Measurements from ENCODE around the gene RAB7A. TPM values are rescaled to one million over a fixed set of nuclear protein-coding genes. Genes with fewer than 3 reads are reported as not detected.

The RAB7A gene
- total RNA-seq, 1 donor from 2014 or later = 43.7 TPM

DNA sequence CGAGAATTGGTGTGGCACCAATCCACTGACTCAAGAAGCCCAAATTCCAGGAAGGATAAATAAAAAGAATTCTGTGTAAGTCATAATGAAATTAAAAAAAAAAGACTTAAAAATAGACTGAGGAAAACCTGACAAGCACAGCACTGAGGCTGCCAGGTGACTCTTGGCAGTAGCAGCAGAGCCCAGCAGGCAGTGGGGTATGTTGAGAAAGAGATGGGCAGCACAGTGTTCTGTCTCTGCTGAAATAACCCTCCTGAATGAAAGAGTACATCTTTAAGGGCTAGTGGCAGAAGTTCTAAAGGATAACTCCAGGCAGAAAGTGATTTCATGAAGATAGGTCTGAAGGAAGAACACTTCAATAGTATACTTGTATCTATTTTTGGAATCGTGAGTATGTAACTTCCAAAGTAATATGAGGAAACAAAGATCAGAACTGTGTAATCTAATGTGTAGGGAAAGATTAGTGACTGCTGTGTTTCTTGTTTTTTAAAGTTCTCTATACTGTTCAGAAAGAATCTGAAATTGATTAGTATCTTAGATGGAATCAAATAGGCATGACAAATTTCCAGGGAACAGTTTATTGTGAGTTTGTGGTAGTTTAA, 75.9 kb downstream of the RAB7A start:
- H3K36me3 ChIP-seq (ENCODE audit: control insufficient read depth, insufficient read depth, low read length) = peaks cover 15% of the 10 kb centered on the region
- no peak overlapping the region for H3K4me3 ChIP-seq (ENCODE audit: low read depth, low read length)
- TF ChIP-seq, protein P1, sequence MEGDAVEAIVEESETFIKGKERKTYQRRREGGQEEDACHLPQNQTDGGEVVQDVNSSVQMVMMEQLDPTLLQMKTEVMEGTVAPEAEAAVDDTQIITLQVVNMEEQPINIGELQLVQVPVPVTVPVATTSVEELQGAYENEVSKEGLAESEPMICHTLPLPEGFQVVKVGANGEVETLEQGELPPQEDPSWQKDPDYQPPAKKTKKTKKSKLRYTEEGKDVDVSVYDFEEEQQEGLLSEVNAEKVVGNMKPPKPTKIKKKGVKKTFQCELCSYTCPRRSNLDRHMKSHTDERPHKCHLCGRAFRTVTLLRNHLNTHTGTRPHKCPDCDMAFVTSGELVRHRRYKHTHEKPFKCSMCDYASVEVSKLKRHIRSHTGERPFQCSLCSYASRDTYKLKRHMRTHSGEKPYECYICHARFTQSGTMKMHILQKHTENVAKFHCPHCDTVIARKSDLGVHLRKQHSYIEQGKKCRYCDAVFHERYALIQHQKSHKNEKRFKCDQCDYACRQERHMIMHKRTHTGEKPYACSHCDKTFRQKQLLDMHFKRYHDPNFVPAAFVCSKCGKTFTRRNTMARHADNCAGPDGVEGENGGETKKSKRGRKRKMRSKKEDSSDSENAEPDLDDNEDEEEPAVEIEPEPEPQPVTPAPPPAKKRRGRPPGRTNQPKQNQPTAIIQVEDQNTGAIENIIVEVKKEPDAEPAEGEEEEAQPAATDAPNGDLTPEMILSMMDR (IDR thresholded peaks at IDR 0.05; ENCODE audit: insufficient read depth, low read length, severe bottlenecking) = no peak
- no peaks in the 10 kb centered on the region for H3K27me3 ChIP-seq (ENCODE audit: control insufficient read depth, insufficient read depth, low read length)
- FAIRE-seq (no peak), DNase-seq (ENCODE audit: low read depth) (no peak)

DNA sequence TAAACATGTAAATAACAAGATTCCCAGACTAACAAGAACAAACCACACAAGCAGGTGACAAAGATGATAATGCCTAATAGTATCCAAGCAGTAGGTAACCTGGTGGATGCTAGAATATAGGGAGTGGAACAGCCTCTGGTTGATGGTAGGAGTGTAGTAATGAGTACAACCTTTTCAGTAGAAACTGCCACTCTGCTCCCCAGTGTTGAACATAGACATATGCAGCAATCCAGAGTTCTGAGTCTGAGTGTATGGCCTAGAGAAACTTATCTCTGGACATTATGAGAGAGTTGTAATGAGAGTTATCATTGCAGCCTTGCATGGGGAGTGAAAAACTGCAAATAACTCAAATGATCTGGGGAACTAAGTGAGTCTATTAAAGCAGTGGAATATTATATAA, 77.3 kb downstream of the RAB7A start:
- FAIRE-seq = no peak
- no peak for DNase-seq (ENCODE audit: low read depth)
- Histone ChIP-seq H3K4me3 (ENCODE audit: low read depth, low read length) (no peak overlapping the region), H3K36me3 (ENCODE audit: control insufficient read depth, insufficient read depth, low read length) (peaks cover 11% of the 10 kb centered on the region), H3K27me3 (ENCODE audit: control insufficient read depth, insufficient read depth, low read length) (no peaks in the 10 kb centered on the region)
- TF ChIP-seq, protein P1 (IDR thresholded peaks at IDR 0.05; ENCODE audit: insufficient read depth, low read length, severe bottlenecking) = no peak

DNA sequence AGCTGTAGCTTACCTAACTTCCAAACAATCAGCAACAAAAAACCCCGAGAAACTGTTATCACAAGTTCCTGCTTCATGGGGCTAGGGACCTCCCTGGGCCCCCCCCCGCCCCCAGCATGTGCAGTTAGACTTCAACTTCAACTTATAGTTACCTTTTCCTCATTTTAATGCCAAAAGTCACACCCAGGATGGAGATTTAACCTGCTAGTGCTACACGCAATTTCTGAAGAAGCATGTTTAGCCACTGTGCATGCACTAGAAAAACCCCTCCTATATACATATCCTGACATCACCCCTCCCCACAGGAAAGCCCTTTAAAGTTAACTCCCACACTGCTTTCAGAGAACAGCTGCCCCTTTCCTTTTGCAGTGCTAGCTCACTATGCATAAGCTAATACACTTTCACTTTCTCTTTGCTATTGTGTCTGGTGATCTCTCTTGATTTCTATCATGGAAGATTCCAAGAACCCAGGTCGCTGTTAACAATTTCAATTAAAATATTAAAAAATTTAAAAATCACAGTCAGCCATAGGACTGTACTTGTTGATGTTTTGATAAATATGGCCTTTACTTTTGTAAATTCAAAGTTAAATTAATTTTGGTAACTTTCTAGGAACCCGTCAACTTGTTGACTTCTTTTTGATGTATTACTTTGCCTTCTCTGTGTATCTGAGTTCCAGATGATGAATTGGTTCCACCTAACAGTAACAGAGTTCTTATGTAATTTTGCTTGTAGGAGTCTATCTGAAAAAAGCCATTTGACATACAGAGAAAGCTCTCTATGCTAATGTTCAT, 78.2 kb downstream of the RAB7A start:
- Histone ChIP-seq H3K4me3 (ENCODE audit: low read depth, low read length) (no peak overlapping the region), H3K36me3 (ENCODE audit: control insufficient read depth, insufficient read depth, low read length) (peaks cover 13% of the 10 kb centered on the region), H3K27me3 (ENCODE audit: control insufficient read depth, insufficient read depth, low read length) (no peaks in the 10 kb centered on the region)
- TF ChIP-seq, protein P1 (IDR thresholded peaks at IDR 0.05; ENCODE audit: insufficient read depth, low read length, severe bottlenecking) = no peak
- DNase-seq (ENCODE audit: low read depth) (no peak), FAIRE-seq (no peak)

DNA sequence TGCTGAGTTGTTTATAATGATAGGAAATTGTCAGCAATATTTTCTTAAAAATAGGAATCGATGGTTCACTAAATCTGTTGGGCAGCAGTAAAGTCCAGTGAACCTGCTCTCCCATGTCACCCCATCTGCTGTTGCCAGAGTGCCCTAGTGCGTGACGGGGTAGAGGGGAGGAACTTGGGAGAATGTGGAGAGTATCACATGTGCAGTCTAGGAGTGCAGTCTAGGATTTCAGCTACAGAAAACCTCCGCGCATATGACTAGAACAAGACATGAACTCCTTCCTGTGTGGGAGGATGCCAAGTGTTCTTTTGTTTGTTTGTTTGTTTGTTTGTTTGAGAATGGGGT, 78.8 kb downstream of the RAB7A start:
- H3K27me3 ChIP-seq (ENCODE audit: control insufficient read depth, insufficient read depth, low read length) = no peaks in the 10 kb centered on the region
- DNase-seq (ENCODE audit: low read depth) (no peak), FAIRE-seq (no peak)
- H3K4me3 ChIP-seq (ENCODE audit: low read depth, low read length) = no peak overlapping the region
- TF ChIP-seq, protein P1 (IDR thresholded peaks at IDR 0.05; ENCODE audit: insufficient read depth, low read length, severe bottlenecking) = no peak
- H3K36me3 ChIP-seq (ENCODE audit: control insufficient read depth, insufficient read depth, low read length) = peaks cover 9% of the 10 kb centered on the region

DNA sequence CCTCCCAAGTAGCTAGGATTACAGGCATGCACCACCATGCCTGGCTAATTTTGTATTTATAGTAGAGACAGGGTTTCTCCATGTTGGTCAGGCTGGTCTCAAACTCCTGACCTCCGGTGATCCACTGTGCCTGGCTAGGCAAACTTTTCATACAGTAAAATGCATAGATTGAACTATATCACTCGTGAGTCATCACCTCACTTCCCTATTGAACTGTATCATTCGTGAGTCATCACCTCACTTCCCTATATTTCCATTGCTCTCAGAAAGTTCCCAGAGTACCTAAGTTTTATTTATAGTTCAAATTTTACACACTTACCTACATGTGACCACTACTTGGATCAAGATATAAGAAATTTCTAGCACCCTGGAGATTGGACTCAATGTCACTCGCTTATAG, 79.8 kb downstream of the RAB7A start:
- Histone ChIP-seq H3K36me3 (ENCODE audit: control insufficient read depth, insufficient read depth, low read length) (peaks cover 10% of the 10 kb centered on the region), H3K27me3 (ENCODE audit: control insufficient read depth, insufficient read depth, low read length) (no peaks in the 10 kb centered on the region), H3K4me3 (ENCODE audit: low read depth, low read length) (no peak overlapping the region)
- TF ChIP-seq, protein P1 (IDR thresholded peaks at IDR 0.05; ENCODE audit: insufficient read depth, low read length, severe bottlenecking) = no peak
- DNase-seq (ENCODE audit: low read depth) (peak; percentile 88), FAIRE-seq (no peak)

All from bronchial epithelial cell (primary cell).